Fibroblast of villous mesenchyme (primary cell): ENCODE data around the gene DPP7. TPM values are rescaled to one million over a fixed set of nuclear protein-coding genes. Genes with fewer than 3 reads are reported as not detected.

Experiments
- DNase-seq: peaks from one replicate; pipeline ENCODE4 v3.0.0-alpha.2; 2010; ENCODE audit warnings: low read depth
- H3K4me3 ChIP-seq: 2 replicates; pipeline ENCODE4 v1.5.1; 2011; ENCODE audit warnings: low read depth, mild to moderate bottlenecking, low read length
- total RNA-seq: library from RNA; depleted of rRNA; stranded (reverse); fragments of >200 nt; gene quantifications from 2 replicates; pipeline ENCODE4 v1.2.3, GENCODE V29; 2012
- TF ChIP-seq, protein P1 (sequence below): IDR thresholded peaks from 2 replicates; pipeline ENCODE4 v1.5.1; 2012; ENCODE audit warnings: low read depth, mild to moderate bottlenecking, low read length; ENCODE audit not compliant: insufficient read depth

Gene DPP7
- total RNA-seq, 1 donor: 41.5 TPM

DNA sequence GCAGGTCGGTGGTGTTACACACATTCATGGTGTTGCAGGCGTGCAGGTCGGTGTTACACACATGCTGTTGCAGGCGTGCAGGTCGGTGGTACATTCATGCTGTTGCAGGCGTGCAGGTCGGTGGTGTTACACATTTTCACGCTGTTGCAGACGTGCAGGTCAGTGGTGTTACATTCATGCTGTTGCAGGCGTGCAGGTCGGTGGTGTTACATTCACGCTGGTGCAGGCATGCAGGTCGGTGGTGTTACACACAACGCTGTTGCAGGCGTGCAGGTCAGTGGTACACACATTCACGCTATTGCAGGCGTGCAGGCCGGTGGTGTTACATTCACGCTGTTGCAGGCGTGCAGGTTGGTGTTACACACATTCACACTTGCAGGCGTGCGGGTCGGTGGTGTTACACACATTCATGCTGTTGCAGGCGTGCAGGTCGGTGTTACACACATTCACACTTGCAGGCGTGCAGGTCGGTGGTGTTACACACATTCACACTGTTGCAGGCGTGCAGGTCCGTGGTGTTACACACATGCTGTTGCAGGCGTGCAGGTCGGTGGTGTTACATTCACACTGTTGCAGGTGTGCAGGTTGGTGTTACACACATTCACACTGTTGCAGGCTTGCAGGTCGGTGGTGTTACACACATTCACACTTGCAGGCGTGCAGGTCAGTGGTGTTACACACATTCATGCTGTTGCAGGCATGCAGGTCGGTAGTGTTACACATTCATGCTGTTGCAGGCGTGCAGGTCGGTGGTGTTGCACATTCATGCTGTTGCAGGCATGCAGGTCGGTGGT is 11.1 kb downstream of the DPP7 start:
- no peak for DNase-seq
- TF ChIP-seq, protein P1, sequence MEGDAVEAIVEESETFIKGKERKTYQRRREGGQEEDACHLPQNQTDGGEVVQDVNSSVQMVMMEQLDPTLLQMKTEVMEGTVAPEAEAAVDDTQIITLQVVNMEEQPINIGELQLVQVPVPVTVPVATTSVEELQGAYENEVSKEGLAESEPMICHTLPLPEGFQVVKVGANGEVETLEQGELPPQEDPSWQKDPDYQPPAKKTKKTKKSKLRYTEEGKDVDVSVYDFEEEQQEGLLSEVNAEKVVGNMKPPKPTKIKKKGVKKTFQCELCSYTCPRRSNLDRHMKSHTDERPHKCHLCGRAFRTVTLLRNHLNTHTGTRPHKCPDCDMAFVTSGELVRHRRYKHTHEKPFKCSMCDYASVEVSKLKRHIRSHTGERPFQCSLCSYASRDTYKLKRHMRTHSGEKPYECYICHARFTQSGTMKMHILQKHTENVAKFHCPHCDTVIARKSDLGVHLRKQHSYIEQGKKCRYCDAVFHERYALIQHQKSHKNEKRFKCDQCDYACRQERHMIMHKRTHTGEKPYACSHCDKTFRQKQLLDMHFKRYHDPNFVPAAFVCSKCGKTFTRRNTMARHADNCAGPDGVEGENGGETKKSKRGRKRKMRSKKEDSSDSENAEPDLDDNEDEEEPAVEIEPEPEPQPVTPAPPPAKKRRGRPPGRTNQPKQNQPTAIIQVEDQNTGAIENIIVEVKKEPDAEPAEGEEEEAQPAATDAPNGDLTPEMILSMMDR: no peak
- no peak overlapping the region for H3K4me3 ChIP-seq

DNA sequence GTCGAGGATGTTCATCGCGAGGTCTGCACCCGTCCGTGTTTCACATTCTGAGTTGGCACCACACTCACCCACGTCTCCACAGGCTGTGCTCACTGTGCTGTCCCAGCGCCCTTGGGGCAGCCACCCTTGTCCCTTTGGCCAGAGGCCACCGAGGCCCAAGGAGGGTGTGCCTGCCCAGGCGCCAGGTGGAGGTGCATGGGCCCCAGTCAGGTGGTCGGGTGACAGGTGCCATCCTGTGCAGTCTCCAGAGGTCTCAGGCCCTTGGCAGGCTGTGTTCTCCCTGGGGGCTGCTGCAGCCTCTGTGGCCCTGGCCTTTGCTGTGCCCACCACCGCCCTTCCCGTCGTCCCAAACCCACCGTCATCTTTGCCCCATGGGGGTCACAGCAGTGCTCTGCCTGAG is 15.3 kb downstream of the DPP7 start:
- DNase-seq: no peak
- TF ChIP-seq, protein P1: no peak
- no peak overlapping the region for H3K4me3 ChIP-seq

DNA sequence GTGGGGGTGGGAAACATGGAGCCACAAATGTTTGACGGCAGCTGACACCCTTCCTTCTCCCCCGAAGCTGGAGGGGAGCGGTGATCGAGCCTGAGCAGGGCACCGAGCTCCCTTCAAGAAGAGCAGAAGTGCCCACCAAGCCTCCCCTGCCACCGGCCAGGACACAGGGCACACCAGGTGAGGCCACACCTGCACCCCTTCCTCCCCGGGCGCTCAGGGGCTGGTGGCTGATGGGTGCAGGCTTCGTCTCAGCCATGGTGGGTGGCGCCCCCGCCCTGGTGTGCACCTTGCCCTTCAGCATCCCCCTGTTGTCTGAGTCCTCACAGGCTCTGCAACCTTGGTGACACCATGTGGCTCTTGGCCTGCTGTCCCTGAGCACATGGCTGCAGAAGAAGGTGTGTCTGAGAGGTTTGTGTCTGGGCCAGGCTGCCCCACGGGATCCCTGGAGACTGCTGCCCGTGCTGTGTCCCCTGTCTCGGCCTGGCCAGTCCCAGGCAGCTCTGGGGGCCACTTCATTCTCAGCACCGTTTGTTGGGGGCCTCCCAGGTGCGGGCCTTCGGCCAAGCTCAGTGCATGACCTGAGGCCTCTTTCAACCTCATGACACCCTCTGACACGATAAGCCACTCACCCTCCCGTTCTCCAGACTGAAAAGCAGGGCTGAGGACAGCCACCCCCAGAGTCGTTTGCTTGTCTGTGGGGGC is 16.6 kb downstream of the DPP7 start:
- H3K4me3 ChIP-seq: no peak overlapping the region
- TF ChIP-seq, protein P1: no peak
- DNase-seq: no peak

DNA sequence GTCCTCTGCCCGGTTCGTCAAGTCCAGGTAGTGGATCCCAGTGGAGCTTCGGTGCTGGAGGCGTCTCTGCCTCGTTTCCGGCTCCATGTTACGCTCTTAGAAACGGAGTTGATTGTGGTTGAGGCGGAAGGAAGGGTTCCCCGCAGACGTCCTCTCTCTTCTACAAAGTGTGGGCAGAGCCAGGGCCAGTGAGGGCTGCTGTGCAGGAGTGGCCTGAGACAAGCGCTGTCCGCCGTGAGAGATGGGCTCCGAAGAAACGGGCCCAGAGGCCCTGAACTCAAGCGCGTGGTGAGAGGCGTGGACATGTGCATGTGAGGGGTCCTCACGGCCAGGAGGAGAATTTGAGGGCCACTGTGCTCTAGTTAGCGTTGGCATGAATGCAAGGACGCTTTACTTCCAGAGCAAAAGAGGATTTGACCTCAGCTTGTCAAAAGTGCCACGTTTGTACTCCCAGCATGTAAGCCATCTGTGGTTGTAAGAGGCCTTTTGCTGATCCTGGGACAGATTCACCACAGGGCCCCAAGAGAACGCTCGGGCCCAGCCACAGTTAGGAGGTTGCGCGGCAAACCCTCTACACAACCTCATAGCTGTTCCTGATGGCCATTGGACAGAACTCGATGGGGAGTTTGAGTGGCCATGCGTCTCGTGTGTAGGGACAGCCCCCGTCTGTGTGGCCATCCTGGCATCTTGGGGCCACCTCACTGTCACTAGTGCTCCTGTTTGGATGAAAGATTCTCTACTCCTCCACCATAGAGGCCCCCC is 17.6 kb downstream of the DPP7 start:
- no peak overlapping the region for H3K4me3 ChIP-seq
- DNase-seq: no peak
- TF ChIP-seq, protein P1: no peak

DNA sequence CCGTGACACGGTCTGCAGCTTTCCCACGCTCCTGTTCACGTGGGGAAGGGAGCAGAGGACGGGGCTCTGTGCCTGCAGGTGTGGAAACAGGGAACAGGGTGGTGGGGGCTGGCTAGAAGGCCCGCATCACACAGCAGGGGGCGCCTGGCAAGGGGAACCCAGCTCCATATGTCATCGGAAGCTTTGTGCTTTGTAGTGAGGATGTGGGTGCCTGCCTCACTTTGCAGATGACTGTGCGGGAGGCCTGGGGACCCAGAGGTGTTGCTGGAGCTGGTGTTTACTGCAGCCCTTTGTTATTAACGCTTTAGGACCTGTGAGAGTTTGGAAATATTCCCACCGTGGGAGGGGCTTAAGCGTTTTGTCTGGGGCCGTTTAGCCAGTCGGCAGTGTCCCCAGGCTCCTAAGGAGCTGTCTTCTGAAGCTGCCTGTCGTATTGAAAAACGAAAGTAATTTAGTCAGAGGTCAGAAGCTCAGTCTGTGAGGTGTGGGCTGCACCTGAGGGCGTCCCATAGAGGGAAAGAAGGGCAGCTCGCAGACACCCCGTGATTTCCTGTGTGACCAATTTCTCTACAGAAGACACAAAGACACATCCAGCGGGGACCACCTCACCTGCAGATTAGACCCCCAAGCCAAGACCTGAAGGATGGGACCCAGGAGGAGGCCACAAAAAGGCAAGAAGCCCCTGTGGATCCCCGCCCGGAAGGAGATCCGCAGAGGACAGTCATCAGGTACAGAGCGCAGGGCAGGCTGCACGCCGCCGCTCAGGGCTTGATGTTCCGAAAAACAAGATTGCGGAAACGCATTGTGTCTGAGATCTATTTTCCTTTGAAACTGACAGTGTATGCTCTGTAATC is 18.6 kb downstream of the DPP7 start:
- H3K4me3 ChIP-seq: no peak overlapping the region
- TF ChIP-seq, protein P1: peak; percentile 21
- DNase-seq: no peak
